ENCODE results near the gene EGFL7. TPM values are rescaled to one million over a fixed set of nuclear protein-coding genes. Genes with fewer than 3 reads are reported as not detected.

EGFL7 gene
- total RNA-seq, 1 experiment from 2014 or later = 38.0 TPM

- Mint-ChIP-seq H3K4me1 (0 out of 4 replicates have a peak, but pooled peaks cover 0 to 2% of the 10 kb centered on the region in 2 experiments), H3K4me3 (no peak overlapping the region), H3K27me3 (ENCODE audit: low read depth) (peaks cover 6% of the 10 kb centered on the region), H3K27ac (no peak overlapping the region; a peak in 1 of 7 replicates), H3K9me3 (no peaks in the 10 kb centered on the region), H3K36me3 (ENCODE audit: insufficient read depth in 1 of 3, low read depth in 3 of 3) (no peaks in the 10 kb centered on the region; a peak in 1 of 7 replicates)
- H4K20me1 ChIP-seq (ENCODE audit: control insufficient read depth, insufficient read depth, insufficient read length) = peaks cover 7% of the 10 kb centered on the region
- no peak overlapping the region for H3K18ac ChIP-seq (ENCODE audit: insufficient read length, low read depth, low read length)
- no peak overlapping the region for H2BK5ac ChIP-seq (ENCODE audit: insufficient read length, low read length)
- H2BK15ac ChIP-seq (ENCODE audit: low read depth, low read length) = no peak overlapping the region
- no peaks in the 10 kb centered on the region for H3K4me1 ChIP-seq (ENCODE audit: insufficient read depth, low read length)
- no peak overlapping the region for H4K91ac ChIP-seq (ENCODE audit: insufficient read length, low read depth, low read length)
- no CpG with 5 or more reads among the region's 11 CpGs for WGBS (ENCODE audit: extremely low coverage, insufficient read length, low lambda C conversion rate)
- no peaks in the 10 kb centered on the region for H3K27me3 ChIP-seq (ENCODE audit: insufficient read depth, low read length)
- H3K4me2 ChIP-seq (ENCODE audit: insufficient read depth, insufficient read length, low read length) = no peak overlapping the region
- H3K23me2 ChIP-seq (ENCODE audit: insufficient read length, low read depth, low read length, poor library complexity, severe bottlenecking) = no peaks in the 10 kb centered on the region
- H3K79me2 ChIP-seq (ENCODE audit: insufficient read depth, low read length) = no peaks in the 10 kb centered on the region
- H3K9me3 ChIP-seq (ENCODE audit: control insufficient read depth, low read depth, low read length) = no peaks in the 10 kb centered on the region
- H3K79me1 ChIP-seq (ENCODE audit: insufficient read depth, low read depth, low read length, poor library complexity, severe bottlenecking) = no peaks in the 10 kb centered on the region
- H3K23ac ChIP-seq (ENCODE audit: insufficient read length, low read depth, low read length) = no peak overlapping the region
- no peak overlapping the region for H2AFZ ChIP-seq (ENCODE audit: low read length)
- H2BK20ac ChIP-seq (ENCODE audit: low read depth, low read length, poor library complexity, severe bottlenecking) = no peak overlapping the region
- no peak overlapping the region for H2BK12ac ChIP-seq (ENCODE audit: insufficient read length, low read depth, low read length)
- H4K8ac ChIP-seq (replicated peaks; ENCODE audit: insufficient read length, low read depth, low read length) = no peak overlapping the region
- H2BK120ac ChIP-seq (ENCODE audit: low read depth, low read length, poor library complexity, severe bottlenecking) = no peak overlapping the region
- H3K56ac ChIP-seq (ENCODE audit: insufficient read length, low read depth, low read length) = no peak overlapping the region
- H2AK5ac ChIP-seq (ENCODE audit: insufficient read length, low read length) = no peak overlapping the region
- H3K4ac ChIP-seq (ENCODE audit: low read depth, low read length) = no peak overlapping the region
- no peak overlapping the region for H3K9ac ChIP-seq (ENCODE audit: extremely low read depth, insufficient read length, low read length)
- no peak for TF ChIP-seq CTCF (conservative IDR thresholded peaks at IDR 0.05)
- no peak overlapping the region for H3K27ac ChIP-seq (ENCODE audit: insufficient read length, low read depth, low read length)
- no peak overlapping the region for H3T11ph ChIP-seq (ENCODE audit: low read length)
- no peak overlapping the region for H3K14ac ChIP-seq (ENCODE audit: insufficient read depth, low read length)
- no peak for DNase-seq
- H4K5ac ChIP-seq (ENCODE audit: insufficient read length, low read depth, low read length) = no peak overlapping the region
Observed at GRCh38 chr9:136634904-136635303, 27.8 kb upstream of the EGFL7 start.

All from H9 (cell line).